CD4-positive, alpha-beta T cell treated with Interleukin-4 for 4 hours (primary cell): ENCODE data around the gene XYLT1.

Experiments used
- DNase-seq: peaks from one replicate; pipeline ENCODE4 v3.0.0-alpha.2; 2020

XYLT1 gene

DNA sequence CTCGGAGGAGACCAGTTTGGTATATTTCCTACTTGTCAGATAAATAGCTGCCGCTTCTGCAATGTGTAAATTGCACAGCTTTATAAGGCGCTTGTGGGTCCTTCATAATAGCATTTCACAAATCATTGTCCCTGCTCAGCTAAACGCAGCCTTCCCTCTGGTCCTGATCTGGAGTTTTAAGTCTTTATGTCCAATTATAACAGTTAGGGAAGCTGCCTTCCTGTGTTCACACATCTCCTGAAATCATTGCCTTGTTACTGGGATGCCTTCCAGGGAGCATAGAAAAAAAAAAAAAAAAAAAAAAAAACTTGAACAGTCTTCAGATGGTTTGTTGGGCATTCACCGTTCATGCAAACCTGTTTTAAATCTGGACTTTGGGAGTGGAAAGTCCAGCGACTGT is 342.0 kb downstream of the XYLT1 start:
- no peak for DNase-seq

DNA sequence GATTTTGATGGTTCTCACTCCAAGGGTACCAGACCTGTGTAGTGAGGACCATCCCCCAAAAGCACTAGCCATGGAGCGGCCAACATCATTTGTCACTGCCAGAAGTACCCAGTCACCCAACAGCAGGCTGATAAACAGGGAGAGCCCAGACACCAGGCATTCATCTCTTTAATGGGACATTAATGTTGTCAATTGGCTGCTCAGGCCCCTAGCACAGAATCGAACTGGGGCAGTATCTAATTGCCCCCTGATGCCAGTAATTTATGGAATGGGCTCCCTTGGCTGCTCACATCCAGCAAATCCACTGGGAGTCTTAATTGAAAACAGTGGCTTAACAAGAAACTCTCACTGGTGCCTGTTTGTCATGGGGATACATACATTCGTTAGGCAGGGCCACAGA is 344.6 kb downstream of the XYLT1 start:
- no peak for DNase-seq

DNA sequence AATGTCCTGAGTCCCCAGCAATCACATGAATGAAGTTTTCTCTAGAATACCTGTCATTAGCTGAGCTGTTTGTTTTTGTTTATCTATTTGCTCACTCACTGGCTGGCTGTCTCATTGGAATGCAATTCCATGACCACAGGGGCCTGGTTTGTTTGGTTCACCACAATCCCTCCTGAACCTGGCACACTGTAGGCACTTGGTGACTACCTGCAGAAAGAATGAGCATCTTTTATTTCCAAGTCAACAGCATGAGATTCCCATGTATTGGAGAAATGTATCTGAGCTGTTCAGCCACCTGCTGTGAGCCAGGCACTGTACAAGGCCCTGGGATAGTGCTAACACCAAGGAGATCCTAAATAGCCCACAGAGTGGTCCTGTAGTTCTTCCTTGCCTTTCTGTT is 345.1 kb downstream of the XYLT1 start:
- no peak for DNase-seq

DNA sequence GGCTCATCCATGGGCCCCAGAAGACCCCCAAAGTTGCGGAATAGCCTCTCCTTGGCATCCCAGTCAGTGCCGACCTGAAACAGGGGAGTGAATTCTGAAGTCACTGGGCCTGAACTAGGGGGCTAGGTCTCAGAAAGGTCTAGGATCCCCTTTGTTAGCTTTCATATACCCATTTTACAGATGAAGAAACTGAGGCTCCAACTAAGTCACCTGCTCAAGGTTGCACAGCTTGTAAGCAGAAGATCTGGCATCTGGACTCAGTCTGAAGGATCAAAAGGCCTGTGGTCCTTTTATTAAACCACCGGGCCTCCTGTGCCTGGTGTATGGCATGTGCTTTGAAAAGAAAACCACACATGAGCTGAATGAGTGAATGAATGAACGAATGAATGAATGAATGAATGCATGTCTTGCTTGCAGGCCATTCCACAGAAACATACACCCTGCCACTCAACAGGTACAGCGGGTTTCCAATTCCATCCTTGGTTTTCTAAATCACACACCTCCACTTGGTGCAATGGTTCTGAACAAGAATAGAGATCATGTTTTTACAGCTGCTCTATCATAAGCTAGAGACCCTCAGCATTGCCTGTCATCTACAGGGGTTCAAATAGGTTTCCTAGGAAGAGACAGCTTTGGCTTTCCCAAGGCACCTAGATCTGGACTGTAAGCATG is 352.7 kb downstream of the XYLT1 start:
- no peak for DNase-seq

DNA sequence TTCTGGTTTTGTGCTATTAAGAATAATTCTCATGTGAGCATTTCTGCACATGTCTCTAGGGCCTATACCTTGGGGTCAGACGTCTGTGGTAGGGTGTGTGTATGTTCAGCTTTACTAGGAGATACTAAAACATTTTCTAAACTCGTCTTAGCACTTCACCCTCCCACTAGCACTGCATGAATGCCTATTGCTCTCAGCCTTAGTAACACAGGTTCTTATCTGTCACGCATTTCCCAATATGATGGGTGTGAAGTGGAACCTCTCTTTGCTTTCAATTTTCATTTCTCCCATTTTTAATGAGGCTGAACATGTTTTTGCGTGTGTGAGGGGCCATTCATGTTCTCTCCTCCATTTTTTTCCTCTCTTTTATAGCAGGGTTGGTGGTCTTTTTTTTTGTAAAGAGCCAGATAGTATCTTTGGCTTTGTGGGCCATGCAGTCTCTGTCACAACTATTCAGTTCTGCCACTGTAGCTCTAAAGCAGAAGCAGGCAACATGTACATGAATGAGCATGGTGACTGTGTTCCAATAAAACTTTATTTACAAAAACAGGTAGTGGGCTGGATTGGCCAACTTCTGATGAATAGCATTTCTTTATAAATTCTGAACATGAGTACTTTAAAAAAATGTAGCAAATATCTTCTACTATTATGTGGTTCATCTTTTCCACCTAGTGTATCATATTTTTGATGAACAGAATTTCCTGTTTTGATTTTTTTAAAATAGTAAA is 354.0 kb downstream of the XYLT1 start:
- DNase-seq, result no peak

DNA sequence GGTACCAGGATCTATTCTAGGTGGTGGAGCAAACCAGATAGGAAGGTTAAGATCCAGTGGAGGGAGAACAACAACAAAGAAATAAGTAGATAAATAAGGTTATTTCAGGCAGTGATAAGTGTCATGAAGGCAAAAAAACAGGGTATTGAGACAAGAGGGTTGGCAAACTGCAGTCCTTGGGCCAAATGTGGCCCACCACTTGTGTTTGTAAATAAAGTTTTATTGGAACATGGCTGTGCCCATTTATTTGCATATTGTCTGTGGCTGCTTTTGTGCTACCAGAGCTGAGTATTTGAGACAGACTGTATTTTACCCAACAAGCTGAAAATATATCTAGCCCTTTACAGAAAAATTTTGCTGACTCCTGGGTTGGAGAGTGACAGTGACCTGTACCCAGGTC is 361.3 kb downstream of the XYLT1 start:
- no peak for DNase-seq

DNA sequence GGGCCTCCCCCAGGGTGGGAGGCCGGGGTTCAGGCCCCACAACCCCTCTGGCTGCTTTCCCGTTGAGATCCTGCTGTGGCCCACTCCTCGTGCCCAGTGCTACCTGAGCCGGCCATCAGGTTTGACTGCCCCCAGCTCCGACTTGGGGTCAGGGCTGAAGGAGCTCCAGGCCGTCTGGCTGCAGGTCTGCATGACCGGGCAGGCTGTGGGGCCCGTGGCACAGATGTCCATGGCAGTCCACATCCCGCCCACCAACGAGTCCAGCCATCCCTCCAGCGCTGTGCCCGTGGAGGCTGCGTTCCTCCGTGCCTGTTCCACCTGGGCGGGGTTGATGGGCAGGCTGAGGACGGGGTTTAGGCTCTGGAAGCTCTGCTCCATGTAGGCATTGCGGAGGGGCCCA is 362.2 kb downstream of the XYLT1 start:
- DNase-seq, result no peak

DNA sequence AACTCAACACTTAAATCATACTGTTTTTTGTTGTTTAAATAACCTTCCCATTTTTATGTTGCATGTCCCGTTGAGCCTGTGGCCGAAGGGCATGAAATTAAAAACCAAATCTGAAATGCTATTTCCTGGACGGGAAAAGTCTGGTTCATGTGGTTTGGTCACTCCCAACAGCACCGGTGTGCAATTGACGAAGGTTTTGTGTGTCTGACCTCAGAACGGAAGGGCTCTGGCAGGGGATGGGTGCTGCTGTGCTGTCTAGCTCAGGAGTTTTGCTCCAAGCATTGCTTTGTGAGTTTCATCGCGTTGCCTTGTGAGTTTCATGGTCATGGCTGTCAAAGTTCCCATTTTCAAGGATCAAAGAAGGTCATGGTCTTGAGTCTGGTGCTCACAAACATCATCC is 363.3 kb downstream of the XYLT1 start:
- DNase-seq, result no peak

DNA sequence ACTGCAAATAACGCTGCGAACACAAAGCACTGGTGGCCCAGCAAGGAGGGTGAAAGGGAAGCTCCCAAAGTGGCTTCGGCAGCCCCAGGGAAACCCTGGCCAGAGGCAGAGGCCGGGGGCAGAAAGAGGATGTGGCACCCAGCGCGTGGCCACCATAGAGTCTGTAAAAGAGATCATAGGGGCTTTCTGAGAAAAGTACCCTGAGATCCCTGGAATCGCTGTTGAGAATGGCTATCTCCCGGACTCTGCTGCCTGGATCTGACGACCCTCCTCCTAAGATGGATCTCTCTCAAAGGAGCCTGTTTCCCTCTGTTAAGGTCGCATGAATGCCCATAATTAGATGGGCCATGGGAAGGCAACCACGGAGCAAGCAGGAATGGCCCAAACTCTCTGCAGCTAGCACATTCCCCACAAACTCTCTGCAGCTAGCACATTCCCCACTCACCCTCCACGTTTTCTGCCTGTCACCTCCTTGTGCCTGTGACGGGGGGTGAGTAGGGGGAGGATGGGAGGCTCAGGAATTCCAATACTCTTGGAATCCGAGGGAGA is 364.4 kb downstream of the XYLT1 start:
- no peak for DNase-seq

DNA sequence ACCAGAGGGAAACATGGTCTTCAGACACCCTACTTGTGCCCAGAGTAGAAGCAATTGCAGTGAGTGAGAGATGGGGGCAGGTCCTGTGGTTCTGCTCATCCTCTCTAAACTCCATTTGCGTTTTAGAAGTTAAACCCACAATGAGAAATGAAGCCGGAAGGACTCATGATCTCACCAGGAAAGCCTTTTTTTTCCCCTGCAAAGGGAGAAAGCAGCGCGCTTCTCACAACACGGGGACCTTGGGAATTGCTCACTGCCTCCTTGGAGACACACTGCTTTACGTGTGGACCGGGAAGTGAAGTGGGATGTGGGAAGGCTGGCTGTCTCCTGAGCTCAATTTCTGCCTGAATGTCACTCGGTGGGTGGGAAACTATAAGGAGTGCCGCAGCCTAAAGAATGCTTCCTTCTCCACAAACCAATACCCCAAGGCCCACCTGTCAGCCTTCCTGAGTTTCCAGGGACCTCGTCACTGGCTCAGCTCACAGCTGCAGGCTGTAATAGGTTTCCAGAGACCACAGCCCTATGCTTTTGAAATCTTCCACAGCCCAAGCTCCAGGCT is 365.4 kb downstream of the XYLT1 start:
- DNase-seq, result no peak

DNA sequence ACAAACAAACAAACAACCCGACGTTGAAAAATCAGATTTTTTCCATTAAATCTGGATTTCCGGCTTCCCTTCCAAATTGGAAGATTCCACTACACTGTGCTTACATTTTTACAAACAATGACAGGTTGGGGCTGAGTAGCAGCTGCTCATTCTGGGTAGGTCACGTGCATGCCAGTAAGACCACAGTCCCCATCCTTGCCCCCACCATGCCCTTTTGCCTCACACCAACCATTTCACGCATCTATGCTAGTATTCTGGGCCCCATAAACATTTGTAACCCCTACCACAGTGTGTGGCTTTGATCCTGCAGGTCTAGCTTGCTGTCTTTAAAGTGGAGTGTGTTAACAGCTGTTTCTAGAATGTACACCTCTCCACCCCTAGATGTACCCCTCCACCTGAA is 366.1 kb downstream of the XYLT1 start:
- no peak for DNase-seq

DNA sequence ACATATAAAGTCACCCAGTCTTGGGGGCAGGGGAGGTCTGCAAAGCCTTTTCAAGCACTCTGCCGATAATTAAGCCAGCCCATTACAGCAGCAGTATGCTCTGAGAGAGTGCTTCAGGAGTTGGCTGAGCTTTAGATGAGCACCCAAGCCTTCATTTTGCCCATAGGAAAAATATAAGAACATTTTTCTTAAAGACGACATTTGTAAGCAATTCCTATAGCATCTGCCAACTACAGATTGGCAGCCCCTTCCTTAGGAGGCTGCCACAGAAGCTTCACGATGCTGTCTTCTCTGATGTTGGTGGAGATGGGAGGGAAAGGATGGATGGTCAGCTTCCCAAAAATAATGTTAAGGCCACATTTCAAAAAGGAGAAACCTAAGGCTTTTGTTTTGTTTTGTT is 367.5 kb downstream of the XYLT1 start:
- DNase-seq, result no peak

DNA sequence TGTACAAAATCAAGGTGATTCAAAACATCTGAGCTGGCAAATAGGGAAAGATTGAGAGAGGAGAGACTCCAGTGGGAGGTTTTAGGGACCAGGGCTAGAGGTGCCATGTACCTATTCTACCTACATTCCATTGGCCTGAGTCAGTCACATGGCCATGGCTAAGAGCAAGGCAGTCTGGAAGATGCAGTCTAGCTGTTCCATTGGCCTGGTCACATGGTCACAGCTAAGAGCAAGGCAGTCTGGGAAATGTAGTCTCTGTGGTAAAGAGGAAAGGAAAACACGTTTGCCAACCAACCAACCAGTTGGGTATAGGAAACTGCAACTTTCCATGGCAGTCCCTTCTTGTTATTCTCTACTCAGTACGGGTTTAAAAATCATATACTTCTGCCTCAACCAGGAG is 369.1 kb downstream of the XYLT1 start:
- DNase-seq, result no peak

DNA sequence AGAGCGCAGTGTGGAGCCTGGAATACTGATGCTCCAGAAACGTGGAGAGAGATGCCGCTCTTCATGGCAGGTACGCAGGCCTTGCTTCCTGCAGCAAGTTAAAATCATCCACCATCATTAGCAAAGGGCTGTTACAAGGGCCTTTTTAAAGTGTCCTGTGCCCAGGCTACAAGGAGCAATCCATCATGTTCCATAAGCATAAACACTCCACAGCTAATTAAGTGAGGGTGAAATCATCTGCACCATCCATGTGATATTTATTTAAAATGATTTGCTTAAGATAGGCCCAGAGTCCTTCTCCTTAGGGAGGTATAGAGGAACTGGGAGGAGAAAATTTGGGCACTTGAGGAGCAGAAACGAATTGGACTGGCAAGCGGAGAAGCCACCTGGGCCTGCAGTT is 372.1 kb downstream of the XYLT1 start:
- DNase-seq, result no peak

DNA sequence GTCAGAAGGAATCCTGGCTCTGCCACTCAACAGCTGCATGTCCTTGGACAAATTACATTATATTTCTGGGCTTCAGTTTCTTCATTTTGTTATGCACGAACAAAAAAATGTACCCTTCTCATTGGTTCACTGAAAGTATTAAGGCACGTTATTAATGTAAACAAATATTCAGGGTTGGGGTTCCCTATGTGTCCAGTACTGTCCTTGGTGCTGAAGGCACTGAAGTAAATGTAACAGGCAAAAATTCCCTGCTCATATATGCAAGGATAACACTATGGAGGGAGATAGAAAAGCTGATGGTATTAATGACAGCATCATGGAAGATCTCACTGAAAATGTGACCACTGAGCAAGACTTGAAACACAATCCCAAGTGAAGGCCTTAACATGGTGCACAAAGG is 386.6 kb downstream of the XYLT1 start:
- no peak for DNase-seq

DNA sequence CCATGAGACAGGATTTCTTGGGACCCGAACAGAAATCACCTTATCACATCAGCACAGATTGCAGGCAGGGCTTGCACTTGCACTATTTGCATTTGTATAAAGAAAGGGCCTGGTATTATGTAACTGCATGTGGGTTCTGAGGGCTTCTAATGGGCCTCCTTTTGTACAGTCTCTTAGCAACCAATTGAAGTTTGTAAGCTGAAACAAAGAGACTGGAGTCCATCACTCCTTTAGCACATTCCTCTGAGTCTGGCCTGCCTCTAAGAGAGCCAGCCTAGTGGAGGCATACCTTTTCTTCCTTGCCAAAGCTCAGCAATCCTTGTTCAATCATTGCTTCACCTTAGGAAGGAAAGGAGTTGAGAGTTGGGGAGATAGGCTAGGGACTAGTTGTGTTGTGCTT is 387.1 kb downstream of the XYLT1 start:
- DNase-seq, result no peak

DNA sequence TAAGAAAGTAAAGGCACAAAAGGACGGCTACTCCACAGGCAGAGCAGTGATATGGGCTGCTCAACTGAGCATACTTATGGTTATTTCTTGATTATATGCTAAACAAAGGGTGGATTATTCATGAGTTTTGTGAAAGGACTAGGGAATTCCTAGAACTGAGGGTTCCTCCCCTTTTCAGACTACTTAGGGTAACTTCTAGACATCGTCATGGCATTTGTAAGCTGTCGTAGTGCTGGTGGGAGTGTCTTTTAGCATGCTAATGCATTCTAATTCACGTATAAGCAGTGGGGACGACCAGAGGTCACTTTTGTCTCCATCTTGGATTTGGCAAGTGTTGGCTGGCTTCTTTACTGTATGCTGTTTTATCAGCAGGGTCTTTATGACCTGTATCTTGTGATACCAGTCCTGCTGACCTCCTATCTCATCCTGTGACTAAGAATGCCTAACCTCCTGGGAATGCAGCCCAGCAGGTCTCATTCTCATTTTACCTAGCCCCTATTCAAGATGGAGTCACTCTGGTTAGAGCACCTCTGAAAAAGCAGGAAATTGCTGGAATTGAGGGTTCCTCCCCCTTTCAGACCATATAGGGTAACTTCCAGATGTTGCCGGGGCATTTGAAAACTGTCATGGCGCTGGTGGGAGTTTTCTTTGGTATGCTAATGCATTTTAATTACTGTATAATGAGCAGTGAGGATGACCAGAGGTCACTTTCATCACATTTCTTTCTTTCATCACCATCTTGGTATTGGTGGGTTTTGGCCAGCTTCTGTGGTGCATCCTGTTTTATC is 388.5 kb downstream of the XYLT1 start:
- no peak for DNase-seq

DNA sequence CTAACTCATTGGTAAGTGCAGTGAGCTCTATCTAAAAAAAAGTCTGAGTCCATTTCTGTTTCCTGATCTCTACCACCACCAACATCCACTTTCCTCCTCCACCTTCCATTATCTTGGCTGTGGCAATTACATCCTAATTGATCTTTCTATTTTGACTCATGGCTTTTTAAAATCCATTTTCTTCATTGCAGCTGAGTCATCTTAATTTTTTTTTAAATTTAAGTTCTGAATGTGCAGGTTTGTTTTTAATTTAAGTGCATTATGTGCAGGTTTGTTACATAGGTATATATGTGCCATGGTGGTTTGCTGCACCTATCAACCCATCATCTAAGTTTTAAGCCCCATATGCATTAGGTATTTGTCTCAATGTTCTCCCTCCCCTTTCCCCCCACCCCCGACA is 390.7 kb downstream of the XYLT1 start:
- no peak for DNase-seq

DNA sequence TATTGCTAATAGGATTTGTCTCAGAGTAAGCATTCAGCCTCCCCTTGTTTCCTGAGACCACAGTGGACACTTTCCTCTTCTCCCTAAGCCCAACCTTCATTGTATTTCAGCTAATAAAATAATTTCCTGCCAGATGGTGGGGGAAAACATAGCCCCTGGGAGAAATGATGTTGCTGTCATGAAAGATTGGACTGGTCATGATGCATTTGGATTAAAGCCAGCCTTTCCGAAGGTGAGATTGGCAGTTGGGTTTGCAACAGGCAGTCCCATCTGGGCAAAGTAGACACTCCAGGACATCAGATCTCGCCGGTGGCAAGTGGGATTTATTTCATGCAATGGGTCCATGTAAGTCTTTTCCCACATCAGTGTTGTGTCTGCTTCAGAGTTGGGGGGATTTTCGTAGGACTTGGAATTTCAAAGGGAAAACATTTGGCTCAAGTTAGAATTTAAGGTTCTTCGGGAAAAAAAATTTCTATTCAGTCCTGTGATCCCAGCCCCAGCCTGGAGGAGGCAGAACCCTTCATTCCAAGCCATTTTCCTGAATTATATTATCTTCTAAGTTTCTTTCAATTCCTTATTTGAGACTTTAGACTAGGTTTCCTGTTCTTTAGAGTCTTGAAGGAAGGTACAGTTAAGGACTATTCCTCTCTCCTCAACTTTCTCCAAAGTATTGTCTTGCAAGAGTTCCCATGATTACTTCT is 391.7 kb downstream of the XYLT1 start:
- DNase-seq, result no peak

DNA sequence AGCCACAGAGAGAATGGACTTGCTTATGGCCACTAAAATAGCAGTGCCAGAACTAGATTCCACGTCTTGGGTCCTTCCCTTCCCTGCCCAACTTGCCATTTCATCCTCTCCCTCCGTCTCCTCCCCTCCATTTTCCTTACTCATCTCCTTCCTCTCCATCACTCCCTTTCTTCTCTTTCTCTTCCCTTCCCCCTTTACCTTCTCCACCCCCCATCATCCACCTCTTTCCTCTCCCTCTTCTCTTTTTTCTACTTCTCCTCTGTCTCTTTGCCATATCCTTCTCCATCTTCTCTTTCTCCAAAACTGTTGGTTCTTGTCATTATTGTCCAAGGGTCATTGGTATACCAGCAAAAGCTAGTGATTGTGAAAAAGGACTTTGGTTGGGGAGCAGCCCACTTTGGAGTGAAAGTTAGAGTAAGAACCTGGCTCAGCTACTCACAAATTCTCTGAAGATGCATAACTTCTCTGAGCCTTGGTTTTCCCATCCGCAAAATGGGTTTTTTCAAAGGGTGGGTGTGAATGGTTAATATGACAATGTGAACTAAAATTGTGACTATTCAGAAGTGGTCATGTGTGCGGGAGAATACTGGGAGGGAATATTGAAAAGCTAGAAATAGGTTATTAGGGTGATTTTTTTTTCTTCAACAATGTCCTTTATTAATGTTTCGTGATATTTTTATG is 393.8 kb downstream of the XYLT1 start:
- DNase-seq, result no peak

DNA sequence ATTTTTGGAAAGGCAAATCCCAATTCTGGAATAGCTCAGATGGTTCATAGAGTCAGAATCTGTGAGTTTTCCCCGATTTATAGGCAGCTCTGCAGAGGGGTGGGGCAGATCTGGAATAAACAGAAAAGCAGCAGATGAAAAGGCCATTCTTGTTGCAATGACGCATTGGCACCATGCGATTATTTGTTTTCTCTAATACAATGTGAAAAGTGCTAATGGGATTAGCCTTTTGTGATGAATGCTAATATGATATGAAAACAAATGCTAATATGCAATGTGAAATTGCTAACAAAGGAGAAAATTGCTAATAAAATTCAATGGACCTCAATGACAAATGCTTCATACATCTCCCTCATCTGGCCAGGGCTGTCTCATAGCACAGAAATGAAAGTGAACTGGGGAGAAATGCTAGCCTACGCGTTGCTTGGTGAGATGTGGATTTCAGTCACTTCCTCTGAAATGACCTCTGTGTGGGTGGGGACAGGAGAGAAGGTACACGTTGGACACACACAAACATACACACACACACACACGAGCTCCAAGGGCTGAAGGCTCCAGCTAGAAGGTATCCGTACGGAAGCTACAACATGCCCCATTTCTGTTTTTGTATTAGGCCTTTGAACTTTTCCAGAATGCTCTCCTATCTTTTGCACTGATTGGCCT is 394.5 kb downstream of the XYLT1 start:
- no peak for DNase-seq

DNA sequence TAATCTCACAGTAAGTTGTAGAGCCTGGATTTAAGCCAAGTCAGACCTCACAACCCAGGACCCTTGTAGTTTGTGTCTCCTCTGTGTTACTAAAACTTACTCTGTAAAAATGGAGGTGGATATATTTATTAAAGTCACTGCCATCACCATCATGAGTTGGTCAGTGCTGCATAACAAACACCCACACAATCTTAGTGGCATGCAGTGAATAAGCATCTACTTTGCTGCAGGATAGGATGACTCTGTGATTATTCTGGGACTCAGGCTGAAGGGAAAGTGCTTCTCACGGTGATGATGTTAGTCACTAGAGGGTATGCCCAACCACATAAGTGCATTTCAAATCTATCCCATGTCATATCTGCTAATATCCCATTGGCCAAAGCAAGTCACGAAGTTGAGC is 398.7 kb downstream of the XYLT1 start:
- no peak for DNase-seq
